Measurements from ENCODE around the gene PTPRR. TPM values are rescaled to one million over a fixed set of nuclear protein-coding genes. Genes with fewer than 3 reads are reported as not detected.
A peak's percentile ranks its signal among the peaks of the same experiment; 100 is the strongest.

The PTPRR gene
- 1.3 and 1.9 TPM in 2 replicates for total RNA-seq (2022)
- Bru-seq, nascent RNA, result percentile 36 among the genes with signal in this experiment
- percentile 24 among the genes with signal in this experiment for BruChase-seq, experiment 1, labeled RNA remaining after a 2-hour chase
- percentile 24 among the genes with signal in this experiment for BruChase-seq, experiment 2, labeled RNA remaining after a 6-hour chase
- long read RNA-seq, partial matches to known transcripts, result 0 of 2 reads
- long read RNA-seq, other reads (novel, unspliced or antisense), result 0 of 2 reads

- Mint-ChIP-seq H3K27me3 (ENCODE audit: insufficient read depth, unreplicated experiment) (peaks cover 3% of the 10 kb centered on the region), H3K27ac (ENCODE audit: unreplicated experiment) (no peak within 1 kb of the TSS), H3K4me1 (ENCODE audit: low read depth, unreplicated experiment) (no peaks in the 10 kb centered on the region), H3K36me3 (ENCODE audit: insufficient read depth, unreplicated experiment) (no peaks in the 10 kb centered on the region), H3K4me3 (ENCODE audit: unreplicated experiment) (no peak within 1 kb of the TSS), H3K9me3 (ENCODE audit: unreplicated experiment) (no peaks in the 10 kb centered on the region)
- Histone ChIP-seq H3K9me3 (no peaks in the 10 kb centered on the region), H3K4me1 (no peaks in the 10 kb centered on the region), H3K27me3 (replicated peaks; ENCODE audit: control insufficient read depth, insufficient read depth, low read length) (no peaks in the 10 kb centered on the region; the same call in 1 of the 2 replicates), H3K36me3 (ENCODE audit: control insufficient read depth, insufficient read depth, low read length) (no peaks in the 10 kb centered on the region), H3K4me3 (ENCODE audit: low read depth, low read length) (no peak within 1 kb of the TSS)
- TF ChIP-seq CTCF (IDR thresholded peaks at IDR 0.05; ENCODE audit: insufficient read depth in 1 of 2, low read depth in 1 of 2, low read length in 1 of 2, severe bottlenecking in 1 of 2, unreplicated experiment in 1 of 2), result no peak
- ChIA-PET CTCF (no interaction called here), POLR2A (no interaction called here)
- no peak for DNase-seq
- no TSS peak for BruUV-seq (replicated peaks)
- intact Hi-C loops (cut with micrococcal nuclease; ENCODE audit: unreplicated experiment), result no loop called here
Measured at GRCh38 chr12:70920251-70920851, at the start of gene PTPRR. TSS of gene PTPRR (minus strand) at chr12:70920738. CDS start at chr12:70920390, 348 bp downstream.

- no TSS peak for BruUV-seq (replicated peaks)
- H3K36me3 ChIP-seq (ENCODE audit: control insufficient read depth, insufficient read depth, low read length), result no peaks in the 10 kb centered on the region
- peaks cover 3% of the 10 kb centered on the region for H3K27me3 Mint-ChIP-seq (ENCODE audit: insufficient read depth, unreplicated experiment)
- intact Hi-C loops (cut with micrococcal nuclease; ENCODE audit: unreplicated experiment), result no loop called here
- no peaks in the 10 kb centered on the region for H3K9me3 ChIP-seq
- no peaks in the 10 kb centered on the region for H3K27me3 ChIP-seq (replicated peaks; ENCODE audit: control insufficient read depth, insufficient read depth, low read length)
- ChIA-PET POLR2A (no interaction called here), CTCF (no interaction called here)
- H3K4me3 ChIP-seq (ENCODE audit: low read depth, low read length), result no peak overlapping the region
- H3K4me3 Mint-ChIP-seq (ENCODE audit: unreplicated experiment), result no peak overlapping the region
- no peak for DNase-seq
- no peaks in the 10 kb centered on the region for H3K4me1 Mint-ChIP-seq (ENCODE audit: low read depth, unreplicated experiment)
- H3K9me3 Mint-ChIP-seq (ENCODE audit: unreplicated experiment), result no peaks in the 10 kb centered on the region
- no peak overlapping the region for H3K27ac Mint-ChIP-seq (ENCODE audit: unreplicated experiment)
- no peak for TF ChIP-seq CTCF (IDR thresholded peaks at IDR 0.05; ENCODE audit: insufficient read depth in 1 of 2, low read depth in 1 of 2, low read length in 1 of 2, severe bottlenecking in 1 of 2, unreplicated experiment in 1 of 2)
- no peaks in the 10 kb centered on the region for H3K36me3 Mint-ChIP-seq (ENCODE audit: insufficient read depth, unreplicated experiment)
- no peaks in the 10 kb centered on the region for H3K4me1 ChIP-seq
Measured at GRCh38 chr12:70966996-70967790, 46.7 kb upstream of the PTPRR start.

DNA sequence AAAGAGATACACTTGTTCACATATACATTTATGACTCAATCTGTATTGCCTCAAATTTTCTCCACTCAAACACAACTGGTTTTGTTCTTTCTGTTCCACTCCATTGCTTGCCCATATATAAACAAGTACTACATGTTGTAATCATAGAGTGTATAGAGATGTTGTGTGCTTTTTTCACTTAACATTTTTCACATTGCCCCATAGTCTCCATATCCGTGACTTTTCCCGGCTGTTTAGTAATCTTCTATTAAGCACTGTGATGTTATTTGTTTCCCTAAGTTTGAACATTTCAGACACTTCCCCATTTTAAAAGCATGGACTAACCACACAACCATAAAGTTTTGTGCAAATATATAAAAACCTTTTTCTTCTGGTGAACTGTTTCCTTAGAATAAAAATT is 45.5 kb upstream of the PTPRR start:
- H3K4me3 Mint-ChIP-seq (ENCODE audit: unreplicated experiment), result no peak overlapping the region
- CTCF ChIA-PET, result no interaction called here
- H3K4me1 Mint-ChIP-seq (ENCODE audit: low read depth, unreplicated experiment), result no peaks in the 10 kb centered on the region
- H3K9me3 ChIP-seq, result no peaks in the 10 kb centered on the region
- no peaks in the 10 kb centered on the region for H3K27me3 ChIP-seq (replicated peaks; ENCODE audit: control insufficient read depth, insufficient read depth, low read length)
- no peak overlapping the region for H3K4me3 ChIP-seq (ENCODE audit: low read depth, low read length)
- no peak for TF ChIP-seq CTCF (IDR thresholded peaks at IDR 0.05; ENCODE audit: insufficient read depth in 1 of 2, low read depth in 1 of 2, low read length in 1 of 2, severe bottlenecking in 1 of 2, unreplicated experiment in 1 of 2)
- no peaks in the 10 kb centered on the region for H3K36me3 Mint-ChIP-seq (ENCODE audit: insufficient read depth, unreplicated experiment)
- no peaks in the 10 kb centered on the region for H3K9me3 Mint-ChIP-seq (ENCODE audit: unreplicated experiment)
- intact Hi-C loops (cut with micrococcal nuclease; ENCODE audit: unreplicated experiment), result no loop called here
- POLR2A ChIA-PET, result no interaction called here
- H3K27ac Mint-ChIP-seq (ENCODE audit: unreplicated experiment), result no peak overlapping the region
- H3K36me3 ChIP-seq (ENCODE audit: control insufficient read depth, insufficient read depth, low read length), result no peaks in the 10 kb centered on the region
- H3K27me3 Mint-ChIP-seq (ENCODE audit: insufficient read depth, unreplicated experiment), result peaks cover 3% of the 10 kb centered on the region
- BruUV-seq (replicated peaks), result no TSS peak
- no peak for DNase-seq
- H3K4me1 ChIP-seq, result no peaks in the 10 kb centered on the region
